ENCODE results near the gene REPIN1. TPM values are rescaled to one million over a fixed set of nuclear protein-coding genes. Genes with fewer than 3 reads are reported as not detected.

The REPIN1 gene
- polyA plus RNA-seq, 1 donor, result 73.8 TPM

DNA sequence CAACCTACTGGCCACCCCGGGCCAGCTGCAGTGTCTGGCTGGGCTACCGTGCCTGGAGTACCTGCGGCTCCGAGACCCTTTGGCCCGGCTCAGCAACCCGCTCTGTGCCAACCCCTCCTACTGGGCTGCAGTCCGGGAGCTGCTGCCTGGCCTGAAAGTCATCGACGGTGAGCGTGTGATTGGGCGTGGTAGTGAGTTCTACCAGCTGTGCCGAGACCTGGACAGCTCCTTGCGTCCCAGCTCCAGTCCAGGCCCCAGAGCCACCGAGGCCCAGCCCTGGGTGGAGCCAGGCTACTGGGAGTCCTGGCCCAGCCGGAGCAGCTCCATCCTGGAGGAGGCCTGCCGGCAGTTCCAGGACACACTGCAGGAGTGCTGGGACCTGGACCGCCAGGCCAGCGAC lies 31.4 kb upstream of the REPIN1 start:
- no peak for DNase-seq (ENCODE audit: low read depth)

DNA sequence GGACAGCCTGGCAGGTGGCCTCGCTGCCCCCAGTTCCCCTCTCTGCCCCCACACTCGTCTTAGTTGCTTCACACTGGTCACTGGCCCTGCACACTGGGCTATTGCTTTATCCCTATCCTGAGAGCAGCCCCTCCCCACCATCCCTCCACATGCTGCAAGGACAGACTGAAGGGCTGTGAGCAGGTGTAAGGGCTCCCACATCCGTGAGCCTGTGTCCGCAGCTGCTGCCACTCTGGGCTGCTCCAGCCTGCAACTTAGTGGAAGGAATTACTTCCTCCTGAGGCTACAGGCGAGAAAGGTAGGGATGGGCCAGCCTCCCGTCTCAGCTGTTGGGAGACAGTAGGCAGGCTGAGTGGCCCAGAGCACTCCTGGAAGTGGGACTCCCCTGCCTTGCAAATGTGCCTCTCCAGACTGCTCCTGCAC lies 31.0 kb upstream of the REPIN1 start:
- no peak for DNase-seq (ENCODE audit: low read depth)

DNA sequence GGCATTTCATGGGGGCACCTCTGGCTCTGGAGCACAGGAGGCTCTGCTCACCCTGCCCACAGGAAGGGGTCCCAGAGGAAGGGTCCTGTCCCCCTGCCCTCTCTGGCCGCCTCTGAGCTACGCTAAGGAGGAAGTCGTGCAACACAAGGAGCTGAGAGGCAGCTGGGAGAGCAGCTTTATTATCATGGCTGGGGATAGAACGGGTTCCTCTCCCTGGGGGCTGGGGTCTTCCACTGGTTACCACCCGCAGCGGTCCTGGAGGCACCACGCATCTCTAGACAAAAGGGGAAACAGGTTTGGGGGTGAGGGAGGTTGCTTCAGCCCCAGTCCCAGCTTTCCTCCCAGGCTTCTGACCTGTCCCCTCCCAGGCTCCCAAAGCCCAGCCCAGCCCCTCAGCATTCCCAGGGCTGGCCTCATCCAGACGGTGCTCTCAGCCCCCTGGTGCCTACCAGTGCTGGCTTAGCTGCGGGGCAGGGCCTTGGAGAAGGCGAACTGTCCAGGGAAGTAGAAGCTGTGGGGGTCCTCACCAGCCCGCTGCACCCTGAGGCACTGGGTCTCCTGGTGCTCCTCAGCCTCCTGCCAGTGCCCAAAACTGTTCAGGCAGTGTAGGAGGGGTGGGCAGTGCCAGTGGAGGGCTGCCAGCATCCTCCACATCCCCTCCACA lies 30.3 kb upstream of the REPIN1 start:
- DNase-seq (ENCODE audit: low read depth), result no peak

GRCh38 chr7:150339409-150339809 lies 29.2 kb upstream of the REPIN1 start:
- no peak for DNase-seq (ENCODE audit: low read depth)

GRCh38 chr7:150340024-150340749 lies 28.4 kb upstream of the REPIN1 start:
- no peak for DNase-seq (ENCODE audit: low read depth)

GRCh38 chr7:150340875-150341262 lies 27.8 kb upstream of the REPIN1 start:
- DNase-seq (ENCODE audit: low read depth), result no peak

GRCh38 chr7:150341263-150342120 lies 27.1 kb upstream of the REPIN1 start, which contains the start of gene RARRES2:
Gene RARRES2, minus strand, starts transcription at chr7:150341629. Its CDS starts 1,020 bp downstream, at chr7:150340609.
- DNase-seq (ENCODE audit: low read depth), result no peak

GRCh38 chr7:150342121-150342408 lies 26.6 kb upstream of the REPIN1 start:
- DNase-seq (ENCODE audit: low read depth), result no peak

- DNase-seq (ENCODE audit: low read depth), result no peak
Observed at GRCh38 chr7:150343225-150343624, 25.4 kb upstream of the REPIN1 start.

DNA sequence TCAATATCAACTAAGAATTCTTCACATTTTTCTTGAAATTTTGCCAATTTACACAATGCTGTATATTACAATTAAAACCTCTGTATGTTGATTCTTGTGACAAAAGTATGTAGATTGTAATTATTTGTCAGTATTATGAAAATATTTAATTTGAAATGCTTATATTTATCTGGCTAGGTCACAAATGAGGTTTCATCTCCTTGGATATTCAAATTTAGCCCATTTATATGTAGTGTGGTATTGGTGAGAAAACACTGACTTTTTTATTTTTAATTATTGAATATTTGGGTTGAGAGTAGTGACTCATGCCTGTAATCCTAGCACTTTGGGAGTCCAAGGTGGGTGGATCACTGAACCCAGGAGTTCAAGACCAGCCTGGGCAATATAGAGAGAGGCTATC lies 24.3 kb upstream of the REPIN1 start:
- no peak for DNase-seq (ENCODE audit: low read depth)

GRCh38 chr7:150345012-150345411 lies 23.6 kb upstream of the REPIN1 start:
- no peak for DNase-seq (ENCODE audit: low read depth)

DNA sequence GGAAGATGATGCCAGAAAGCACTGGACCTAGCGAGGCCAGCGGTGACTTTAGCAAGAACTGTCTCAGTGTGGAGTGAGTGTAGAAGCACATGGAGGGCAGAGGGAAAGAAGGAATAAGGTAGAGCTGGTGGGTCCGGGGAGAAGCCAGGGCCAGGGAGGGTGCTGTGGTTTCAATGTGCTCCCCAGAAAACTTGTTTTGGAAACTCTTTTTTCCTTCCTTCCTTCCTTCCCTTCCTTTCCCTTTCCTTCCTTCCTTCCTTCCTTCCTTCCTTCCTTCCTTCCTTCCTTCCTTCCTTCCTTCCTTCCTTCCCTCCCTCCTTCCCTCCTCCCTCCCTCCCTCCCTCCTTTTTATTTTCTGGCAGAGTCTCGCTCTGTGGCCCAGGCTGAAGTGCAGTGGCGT lies 21.7 kb upstream of the REPIN1 start:
- DNase-seq (ENCODE audit: low read depth), result no peak

GRCh38 chr7:150351587-150352194 lies 16.9 kb upstream of the REPIN1 start:
- no peak for DNase-seq (ENCODE audit: low read depth)

- DNase-seq (ENCODE audit: low read depth), result no peak
Observed at GRCh38 chr7:150355666-150356059, 13.0 kb upstream of the REPIN1 start.

GRCh38 chr7:150356265-150356897 lies 12.2 kb upstream of the REPIN1 start:
- DNase-seq (ENCODE audit: low read depth), result no peak

- no peak for DNase-seq (ENCODE audit: low read depth)
Observed at GRCh38 chr7:150357270-150357669, 11.4 kb upstream of the REPIN1 start.

GRCh38 chr7:150357771-150358427 lies 10.7 kb upstream of the REPIN1 start:
- DNase-seq (ENCODE audit: low read depth), result no peak

DNA sequence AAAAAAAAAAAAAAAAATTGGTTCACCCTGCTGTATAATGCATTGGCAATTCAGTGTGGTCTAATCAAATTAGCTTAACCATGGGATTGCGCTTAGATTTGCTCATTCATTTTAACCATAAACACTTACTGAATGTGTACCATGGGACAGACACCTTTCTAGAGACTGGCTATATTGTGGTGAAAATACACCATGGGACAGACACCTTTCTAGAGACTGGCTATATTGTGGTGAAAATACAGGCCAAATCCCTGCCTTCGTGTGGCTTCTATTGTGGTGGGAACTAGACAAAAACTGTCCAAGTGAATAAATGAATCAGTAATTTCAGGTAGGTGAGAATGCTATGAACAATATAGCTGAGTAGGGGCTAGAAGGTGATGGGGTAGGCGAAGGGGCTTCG lies 10.2 kb upstream of the REPIN1 start:
- DNase-seq (ENCODE audit: low read depth), result no peak

- DNase-seq (ENCODE audit: low read depth), result no peak
Observed at GRCh38 chr7:150358988-150359621, 9.5 kb upstream of the REPIN1 start.

DNA sequence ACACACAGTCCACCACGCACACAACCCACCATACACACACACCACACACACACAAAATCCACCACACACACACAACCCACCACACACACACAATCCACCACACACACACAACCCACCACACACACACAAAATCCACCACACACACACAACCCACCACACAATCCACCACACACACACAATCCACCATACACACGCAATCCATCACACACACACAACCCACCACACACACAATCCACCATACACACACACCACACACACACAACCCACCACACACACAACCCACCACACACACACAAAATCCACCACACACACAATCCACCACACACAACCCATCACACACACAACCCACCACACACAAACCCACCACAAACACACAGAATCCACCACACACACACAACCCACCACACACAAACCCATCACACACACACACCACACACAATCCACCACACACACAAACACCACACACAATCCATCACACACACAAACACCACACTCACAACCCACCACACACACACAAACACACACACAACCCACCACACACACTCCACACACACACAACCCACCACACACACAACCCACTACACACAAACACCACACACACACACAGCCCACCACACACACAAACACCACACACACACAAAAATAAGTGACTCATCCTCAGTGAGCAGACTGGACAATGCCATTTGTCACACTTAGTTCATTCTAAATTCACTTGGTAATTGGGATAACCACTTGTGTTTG lies 8.8 kb upstream of the REPIN1 start:
- no peak for DNase-seq (ENCODE audit: low read depth)

Data from forelimb muscle (tissue), 1 donor.